Caco-2 (cell line): ENCODE measurements around the gene ATIC. TPM values are rescaled to one million over a fixed set of nuclear protein-coding genes. Genes with fewer than 3 reads are reported as not detected.
A peak's percentile ranks its signal among the peaks of the same experiment; 100 is the strongest.

Experiments used
- BruUV-seq: library from RNA; stranded (reverse); fragments of 400-500 nt; replicated peaks from 2 replicates; lab custom pipeline; 2021; lab: Mats Ljungman, UMichigan
- CTCF ChIA-PET: fragments of 300-600 bp; sonication (Branson Sonifier 250); formaldehyde crosslinking; loops from one replicate; lab custom pipeline; 2022; ENCODE audit warnings: antibody characterized with exemption; lab: Charles Lee
- POLR2A ChIA-PET: fragments of 300-600 bp; sonication (Branson Sonifier 250); formaldehyde crosslinking; loops from one replicate; lab custom pipeline; 2022; ENCODE audit warnings: antibody characterized with exemption; lab: Charles Lee
- DNase-seq, 2 experiments: peaks; one replicate each; pipeline versions ENCODE4 v3.0.0 to v3.0.0-alpha.2; 2020 to 2022
- H3K27me3 ChIP-seq: replicated peaks from 2 replicates; pipeline ENCODE4 v1.6.0; 2011; ENCODE audit warnings: low read length; ENCODE audit not compliant: control insufficient read depth, insufficient read depth
- H3K36me3 ChIP-seq: 2 replicates; pipeline ENCODE4 v1.5.1; 2011; ENCODE audit warnings: low read length; ENCODE audit not compliant: control insufficient read depth, insufficient read depth
- H3K4me1 ChIP-seq: fragments of 250-450 bp; sonication (Bioruptor Pico); 2 replicates; pipeline ENCODE4 v1.5.1; 2020; ENCODE audit warnings: mild to moderate bottlenecking
- H3K4me3 ChIP-seq: 2 replicates; pipeline ENCODE4 v1.5.1; 2011; ENCODE audit warnings: low read depth, mild to moderate bottlenecking, control low read depth, low read length
- H3K9me3 ChIP-seq: fragments of 250-450 bp; sonication (Bioruptor Pico); 2 replicates; pipeline ENCODE4 v1.5.1; 2020; ENCODE audit warnings: mild to moderate bottlenecking, moderate library complexity
- H3K27ac Mint-ChIP-seq: one replicate; pipeline ENCODE4 v1.8.0; 2022; ENCODE audit warnings: mixed read lengths; ENCODE audit not compliant: unreplicated experiment
- H3K27me3 Mint-ChIP-seq: one replicate; pipeline ENCODE4 v1.8.0; 2022; ENCODE audit warnings: mixed read lengths; ENCODE audit not compliant: insufficient read depth, unreplicated experiment
- H3K36me3 Mint-ChIP-seq: one replicate; pipeline ENCODE4 v1.8.0; 2022; ENCODE audit warnings: mild to moderate bottlenecking, mixed read lengths; ENCODE audit not compliant: insufficient read depth, unreplicated experiment
- H3K4me1 Mint-ChIP-seq: one replicate; pipeline ENCODE4 v1.8.0; 2022; ENCODE audit warnings: low read depth, mixed read lengths; ENCODE audit not compliant: unreplicated experiment
- H3K4me3 Mint-ChIP-seq: one replicate; pipeline ENCODE4 v1.8.0; 2022; ENCODE audit warnings: mild to moderate bottlenecking, moderate library complexity, mixed read lengths; ENCODE audit not compliant: unreplicated experiment
- H3K9me3 Mint-ChIP-seq: one replicate; pipeline ENCODE4 v1.8.0; 2022; ENCODE audit warnings: mixed read lengths; ENCODE audit not compliant: unreplicated experiment
- CTCF ChIP-seq, 2 experiments: fragments of 200-600 bp in 1 of 2; IDR thresholded peaks; 1 replicate in 1 of 2; 2 replicates in 1 of 2; pipeline versions ENCODE4 v1.5.1 to v1.8.0; 2011 to 2022; ENCODE audit warnings: antibody characterized with exemption in 1 of 2, control low read depth in 1 of 2, inconsistent platforms in 1 of 2, low read depth in 1 of 2, low read length in 1 of 2, mild to moderate bottlenecking in 1 of 2, moderate library complexity in 1 of 2; ENCODE audit not compliant: insufficient read depth in 1 of 2, severe bottlenecking in 1 of 2, unreplicated experiment in 1 of 2
- intact Hi-C: fragments of 100-400 bp; cut with micrococcal nuclease; formaldehyde crosslinking; loops from one replicate; pipeline ENCODE4 v1.10.0; 2022; ENCODE audit not compliant: unreplicated experiment
- total RNA-seq: library from RNA; stranded (reverse); gene quantifications from 2 replicates; pipeline ENCODE4 v1.2.3, GENCODE V29; 2022

ATIC gene
- total RNA-seq, 1 experiment from 2014 or later, result 318 TPM

GRCh38 chr2:215356948-215357461 lies 45.1 kb downstream of the ATIC start:
- H3K4me1 Mint-ChIP-seq, result peaks cover 12% of the 10 kb centered on the region
- POLR2A ChIA-PET, result no interaction called here
- Histone ChIP-seq H3K4me3 (no peak overlapping the region), H3K9me3 (no peaks in the 10 kb centered on the region), H3K4me1 (no peaks in the 10 kb centered on the region), H3K27me3 (no peaks in the 10 kb centered on the region), H3K36me3 (no peaks in the 10 kb centered on the region; the same call in none of the 2 replicates)
- peak overlapping the region; percentile 47 for H3K27ac Mint-ChIP-seq
- no TSS peak for BruUV-seq
- CTCF ChIA-PET, result no interaction called here
- TF ChIP-seq CTCF (IDR thresholded peaks at IDR 0.05; ENCODE audit: insufficient read depth in 1 of 2, low read depth in 1 of 2, low read length in 1 of 2, severe bottlenecking in 1 of 2, unreplicated experiment in 1 of 2), result no peak
- no peak for DNase-seq
- H3K4me3 Mint-ChIP-seq, result no peak overlapping the region
- H3K9me3 Mint-ChIP-seq, result no peaks in the 10 kb centered on the region
- intact Hi-C loops, result no loop called here
- H3K36me3 Mint-ChIP-seq, result peaks cover 94% of the 10 kb centered on the region
- no peaks in the 10 kb centered on the region for H3K27me3 Mint-ChIP-seq

GRCh38 chr2:215357660-215358059 lies 45.8 kb downstream of the ATIC start:
- Histone ChIP-seq H3K36me3 (peaks cover 1% of the 10 kb centered on the region), H3K9me3 (no peaks in the 10 kb centered on the region), H3K4me3 (no peak overlapping the region), H3K27me3 (no peaks in the 10 kb centered on the region), H3K4me1 (no peaks in the 10 kb centered on the region)
- Mint-ChIP-seq H3K27ac (no peak overlapping the region), H3K4me3 (no peak overlapping the region), H3K27me3 (no peaks in the 10 kb centered on the region), H3K4me1 (peaks cover 12% of the 10 kb centered on the region), H3K9me3 (no peaks in the 10 kb centered on the region), H3K36me3 (peaks cover 98% of the 10 kb centered on the region)
- POLR2A ChIA-PET, result no interaction called here
- CTCF ChIA-PET, result no interaction called here
- no TSS peak for BruUV-seq
- TF ChIP-seq CTCF (IDR thresholded peaks at IDR 0.05; ENCODE audit: insufficient read depth in 1 of 2, low read depth in 1 of 2, low read length in 1 of 2, severe bottlenecking in 1 of 2, unreplicated experiment in 1 of 2), result no peak
- no peak for DNase-seq
- intact Hi-C loops, result no loop called here

GRCh38 chr2:215358312-215358845 lies 46.5 kb downstream of the ATIC start:
- no peaks in the 10 kb centered on the region for H3K4me1 ChIP-seq
- POLR2A ChIA-PET, result no interaction called here
- no peak for TF ChIP-seq CTCF (IDR thresholded peaks at IDR 0.05; ENCODE audit: insufficient read depth in 1 of 2, low read depth in 1 of 2, low read length in 1 of 2, severe bottlenecking in 1 of 2, unreplicated experiment in 1 of 2)
- DNase-seq, result no peak
- Mint-ChIP-seq H3K4me3 (no peak overlapping the region), H3K36me3 (peaks cover 98% of the 10 kb centered on the region), H3K9me3 (no peaks in the 10 kb centered on the region), H3K4me1 (peaks cover 12% of the 10 kb centered on the region), H3K27ac (no peak overlapping the region), H3K27me3 (no peaks in the 10 kb centered on the region)
- peaks cover 4% of the 10 kb centered on the region for H3K36me3 ChIP-seq
- no peaks in the 10 kb centered on the region for H3K27me3 ChIP-seq
- CTCF ChIA-PET, result interaction anchor here (1.1 kb wide), 1 partner anchor 573 kb away, joined by 3 read pairs; no protein-coding TSS in a partner anchor
- no peak overlapping the region for H3K4me3 ChIP-seq
- BruUV-seq, result no TSS peak
- intact Hi-C loops, result no loop called here
- H3K9me3 ChIP-seq, result no peaks in the 10 kb centered on the region
